T-cell (primary cell): ENCODE results near the gene PRKD3. TPM values are rescaled to one million over a fixed set of nuclear protein-coding genes. Genes with fewer than 3 reads are reported as not detected.
A peak's percentile ranks its signal among the peaks of the same experiment; 100 is the strongest.

Experiments
- ATAC-seq, 4 experiments: fragments of 200-7000 bp in 3 of 4; fragments of 150-1000 bp in 1 of 4; cut with Tn5 transposase; replicated peaks in 1 of 4; 1 replicate in 3 of 4; 2 replicates in 1 of 4; pipeline ENCODE4 v1.10.0; 2021; ENCODE audit warnings: moderate library complexity in 3 of 4, mild to moderate bottlenecking in 2 of 4, moderate number of reproducible peaks in 1 of 4
- CTCF ChIA-PET, 2 donors: fragments of 300-600 bp; sonication (Branson Sonifier 250); formaldehyde crosslinking; loops; one replicate each; lab custom pipeline; 2022; ENCODE audit warnings: antibody characterized with exemption in 2 of 2; lab: Charles Lee
- POLR2A ChIA-PET, 2 donors: fragments of 300-600 bp; sonication (Branson Sonifier 250); formaldehyde crosslinking; loops; one replicate each; lab custom pipeline; 2022; ENCODE audit warnings: antibody characterized with exemption in 2 of 2; lab: Charles Lee
- DNase-seq, 35 experiments: peaks; one replicate each; pipeline versions ENCODE4 v3.0.0 to v3.0.0-alpha.2; 2013 to 2023
- H3K27ac ChIP-seq: one replicate; pipeline ENCODE4 v1.5.1; 2013; ENCODE audit warnings: low read length
- H3K27me3 ChIP-seq, 2 experiments: replicated peaks in 1 of 2; 1 replicate in 1 of 2; 2 replicates in 1 of 2; pipeline versions ENCODE4 v1.6.1 to v1.7.0; 2013; ENCODE audit warnings: low read length in 1 of 2, mixed read lengths in 1 of 2; ENCODE audit not compliant: control insufficient read depth in 2 of 2, insufficient read depth in 2 of 2; ENCODE audit errors: extremely low read depth in 1 of 2
- H3K36me3 ChIP-seq, 2 donors: 1 replicate in 1 of 2; 2 replicates in 1 of 2; pipeline versions ENCODE4 v1.6.1 to v1.7.0; 2013; ENCODE audit warnings: low read length in 1 of 2; ENCODE audit not compliant: control insufficient read depth in 2 of 2, insufficient read depth in 1 of 2; ENCODE audit errors: extremely low read depth in 1 of 2
- H3K4me1 ChIP-seq, 2 experiments: 1 replicate in 1 of 2; 2 replicates in 1 of 2; pipeline versions ENCODE4 v1.6.1 to v1.7.0; 2013; ENCODE audit warnings: low read length in 2 of 2, mixed read lengths in 1 of 2; ENCODE audit not compliant: insufficient read depth in 2 of 2, control insufficient read depth in 1 of 2; ENCODE audit errors: extremely low read depth in 1 of 2
- H3K4me3 ChIP-seq, 2 donors: 1 replicate in 1 of 2; 2 replicates in 1 of 2; pipeline versions ENCODE4 v1.5.1 to v1.7.0; 2013; ENCODE audit warnings: mild to moderate bottlenecking in 2 of 2, low read length in 1 of 2, moderate library complexity in 1 of 2; ENCODE audit not compliant: control insufficient read depth in 1 of 2; ENCODE audit errors: extremely low read depth in 1 of 2
- H3K9me3 ChIP-seq: 2 replicates; pipeline ENCODE4 v1.7.0; 2013
- H3K27ac Mint-ChIP-seq, 2 donors: one replicate each; pipeline ENCODE4 v1.8.0; 2020 to 2021; ENCODE audit warnings: mild to moderate bottlenecking in 2 of 2, mixed read lengths in 2 of 2
- H3K27me3 Mint-ChIP-seq, 2 donors: one replicate each; pipeline ENCODE4 v1.8.0; 2021 to 2022; ENCODE audit warnings: mixed read lengths in 2 of 2
- H3K36me3 Mint-ChIP-seq: one replicate; pipeline ENCODE4 v1.8.0; 2021; ENCODE audit warnings: mixed read lengths
- H3K4me1 Mint-ChIP-seq, 3 donors: one replicate each; pipeline ENCODE4 v1.8.0; 2020 to 2022; ENCODE audit warnings: mixed read lengths in 3 of 3, mild to moderate bottlenecking in 1 of 3
- H3K4me3 Mint-ChIP-seq, 3 donors: one replicate each; pipeline ENCODE4 v1.8.0; 2020 to 2022; ENCODE audit warnings: mild to moderate bottlenecking in 3 of 3, mixed read lengths in 3 of 3, moderate library complexity in 3 of 3
- H3K9me3 Mint-ChIP-seq, 3 donors: one replicate each; pipeline ENCODE4 v1.8.0; 2020 to 2022; ENCODE audit warnings: mixed read lengths in 3 of 3
- WGBS: methylation state at CpG from one replicate; pipeline ENCODE4 v1.1.5; 2013; ENCODE audit warnings: missing lambda C conversion rate; ENCODE audit not compliant: insufficient coverage; 5-methylcytosine and 5-hydroxymethylcytosine counted together
- total RNA-seq, 35 experiments: library from RNA in 6 of 35; stranded (reverse) in 6 of 35; fragments of 120-200 nt in 1 of 35; gene quantifications; one replicate each; pipeline versions ENCODE4 v1.2.1 to v1.2.4 and lab custom pipeline; 2013 to 2026

PRKD3 gene
- total RNA-seq, 5 donors from 2014 or later (not counting 1 experiment from before 2014, with no cell fraction given): 30.6 to 45.5 (median 36.9) TPM

- Mint-ChIP-seq H3K4me3 (no peak overlapping the region), H3K27me3 (peaks cover 8 to 21% of the 10 kb centered on the region in 2 donors), H3K4me1 (peaks cover 24 to 27% (median 24%) of the 10 kb centered on the region in 3 donors), H3K36me3 (no peaks in the 10 kb centered on the region), H3K9me3 (no peaks in the 10 kb centered on the region), H3K27ac (no peak overlapping the region)
- Histone ChIP-seq H3K27me3 (peaks cover 0 to 20% of the 10 kb centered on the region in 2 experiments), H3K9me3 (no peaks in the 10 kb centered on the region), H3K4me3 (no peak overlapping the region), H3K4me1 (peaks cover 11 to 20% of the 10 kb centered on the region in 2 experiments), H3K36me3 (no peaks in the 10 kb centered on the region), H3K27ac (no peak overlapping the region)
- ChIA-PET POLR2A (no interaction called here), CTCF (interaction anchor here in 1 of 2 donors (1.0 kb wide), 1 partner anchor 69 kb away, joined by 5 read pairs; no protein-coding TSS in a partner anchor)
- 80% methylated on average over 2 of the region's 8 CpGs for WGBS
- DNase-seq: no peak
- ATAC-seq: no peak
Observed at GRCh38 chr2:37326866-37327634, 2.4 kb upstream of the PRKD3 start.

GRCh38 chr2:37326285-37326684 is 1.7 kb upstream of the PRKD3 start:
- Mint-ChIP-seq H3K4me1 (peaks cover 31 to 34% (median 32%) of the 10 kb centered on the region in 3 donors), H3K9me3 (no peaks in the 10 kb centered on the region), H3K27me3 (peaks cover 6 to 20% of the 10 kb centered on the region in 2 donors), H3K4me3 (peak overlapping the region; percentile 19 to 50 (median 22)), H3K27ac (no peak overlapping the region), H3K36me3 (no peaks in the 10 kb centered on the region)
- ATAC-seq (no peak), DNase-seq (no peak)
- no peaks in the 10 kb centered on the region for H3K36me3 ChIP-seq
- ChIA-PET POLR2A (interaction anchor here in 1 of 2 donors (0.6 kb wide), 1 partner anchor 1458 kb away, joined by 3 read pairs; no protein-coding TSS in a partner anchor), CTCF (interaction anchor here in 1 of 2 donors (0.6 to 1.0 kb wide), 2 partner anchors 31 to 70 kb away, joined by 4 to 5 read pairs; no protein-coding TSS in a partner anchor)
- peaks cover 0 to 20% of the 10 kb centered on the region in 2 experiments for H3K27me3 ChIP-seq
- no peaks in the 10 kb centered on the region for H3K9me3 ChIP-seq
- H3K4me1 ChIP-seq: peaks cover 17 to 20% of the 10 kb centered on the region in 2 experiments
- H3K4me3 ChIP-seq: no peak overlapping the region
- H3K27ac ChIP-seq: no peak overlapping the region
- 78% methylated on average over 1 of the region's 2 CpGs for WGBS

- Mint-ChIP-seq H3K36me3 (no peaks in the 10 kb centered on the region), H3K27me3 (peaks cover 3 to 20% of the 10 kb centered on the region in 2 donors), H3K4me1 (peaks cover 34 to 41% (median 38%) of the 10 kb centered on the region in 3 donors), H3K9me3 (no peaks in the 10 kb centered on the region), H3K4me3 (peak overlapping the region; percentile 80 to 99 (median 87)), H3K27ac (peak overlapping the region; percentile 28 to 58)
- ATAC-seq (no peak), DNase-seq (no peak)
- CTCF ChIA-PET: interaction anchor here in 1 of 2 donors (0.6 to 1.0 kb wide), 3 partner anchors 19 to 71 kb away, joined by 3 to 5 read pairs (median 4); partner anchors contain the start of gene QPCT
- no peak overlapping the region for H3K27ac ChIP-seq
- peaks cover 18 to 20% of the 10 kb centered on the region in 2 experiments for H3K4me1 ChIP-seq
- peak overlapping the region; percentile 71 to 87 for H3K4me3 ChIP-seq
- 94% methylated on average over 7 of the region's 12 CpGs for WGBS
- peaks cover 0 to 20% of the 10 kb centered on the region in 2 experiments for H3K27me3 ChIP-seq
- POLR2A ChIA-PET: interaction anchor here (0.6 to 0.7 kb wide), 2 partner anchors 71 to 1459 kb away, joined by 3 read pairs; no protein-coding TSS in a partner anchor
- no peaks in the 10 kb centered on the region for H3K36me3 ChIP-seq
- no peaks in the 10 kb centered on the region for H3K9me3 ChIP-seq
Observed at GRCh38 chr2:37325625-37326071, 1.0 kb upstream of the PRKD3 start.

- Histone ChIP-seq H3K27me3 (peaks cover 0 to 14% of the 10 kb centered on the region in 2 experiments), H3K36me3 (no peaks in the 10 kb centered on the region), H3K4me1 (peaks cover 18 to 20% of the 10 kb centered on the region in 2 experiments), H3K4me3 (peak overlapping the region in 1 of 2 donors; percentile 87), H3K27ac (peak overlapping the region; percentile 36), H3K9me3 (no peaks in the 10 kb centered on the region)
- ChIA-PET CTCF (interaction anchor here (0.6 to 1.2 kb wide), 4 partner anchors 71 to 1257 kb away, joined by 3 to 4 read pairs (median 3); no protein-coding TSS in a partner anchor), POLR2A (interaction anchor here in 1 of 2 donors (0.5 kb wide), 1 partner anchor 75 kb away, joined by 3 read pairs; no protein-coding TSS in a partner anchor)
- Mint-ChIP-seq H3K27ac (no peak overlapping the region), H3K9me3 (no peaks in the 10 kb centered on the region), H3K4me3 (peak overlapping the region; percentile 66 to 99 (median 68)), H3K27me3 (peaks cover 3 to 18% of the 10 kb centered on the region in 2 donors), H3K4me1 (peaks cover 41 to 48% (median 43%) of the 10 kb centered on the region in 3 donors), H3K36me3 (no peaks in the 10 kb centered on the region)
- ATAC-seq: peak in 1 of 4 experiments; percentile 85
- DNase-seq: peak in 32 of 35 experiments; percentile 52 to 82 (median 65)
- WGBS: under 1% methylated on average over 28 of the region's 33 CpGs
Observed at GRCh38 chr2:37324536-37324785, 172 bp downstream of the PRKD3 start.

- ATAC-seq (peak; percentile 33 to 51 (median 36)), DNase-seq (peak; percentile 21 to 65 (median 39))
- H3K9me3 ChIP-seq: no peaks in the 10 kb centered on the region
- WGBS: under 1% methylated on average over 24 of the region's 61 CpGs
- Mint-ChIP-seq H3K27me3 (peaks cover 3 to 18% of the 10 kb centered on the region in 2 donors), H3K36me3 (no peaks in the 10 kb centered on the region), H3K4me3 (peak overlapping the region; percentile 97 to 99 (median 99)), H3K4me1 (peaks cover 44 to 52% (median 47%) of the 10 kb centered on the region in 3 donors), H3K9me3 (no peaks in the 10 kb centered on the region), H3K27ac (peak overlapping the region; percentile 96 to 97)
- H3K4me1 ChIP-seq: peaks cover 18 to 20% of the 10 kb centered on the region in 2 experiments
- peak overlapping the region; percentile 46 to 87 for H3K4me3 ChIP-seq
- H3K36me3 ChIP-seq: no peaks in the 10 kb centered on the region
- H3K27me3 ChIP-seq: peaks cover 0 to 13% of the 10 kb centered on the region in 2 experiments
- peak overlapping the region; percentile 70 for H3K27ac ChIP-seq
- ChIA-PET CTCF (interaction anchor here (0.6 to 1.2 kb wide), 5 partner anchors 25 to 1258 kb away, joined by 3 to 4 read pairs (median 3); no protein-coding TSS in a partner anchor), POLR2A (interaction anchor here (0.5 to 0.7 kb wide), 3 partner anchors 11 to 75 kb away, joined by 3 read pairs; no protein-coding TSS in a partner anchor)
Observed at GRCh38 chr2:37323781-37324535, 675 bp downstream of the PRKD3 start.
